ENCODE data around the gene HSD17B11.
A peak's percentile ranks its signal among the peaks of the same experiment; 100 is the strongest.

Gene HSD17B11

DNA sequence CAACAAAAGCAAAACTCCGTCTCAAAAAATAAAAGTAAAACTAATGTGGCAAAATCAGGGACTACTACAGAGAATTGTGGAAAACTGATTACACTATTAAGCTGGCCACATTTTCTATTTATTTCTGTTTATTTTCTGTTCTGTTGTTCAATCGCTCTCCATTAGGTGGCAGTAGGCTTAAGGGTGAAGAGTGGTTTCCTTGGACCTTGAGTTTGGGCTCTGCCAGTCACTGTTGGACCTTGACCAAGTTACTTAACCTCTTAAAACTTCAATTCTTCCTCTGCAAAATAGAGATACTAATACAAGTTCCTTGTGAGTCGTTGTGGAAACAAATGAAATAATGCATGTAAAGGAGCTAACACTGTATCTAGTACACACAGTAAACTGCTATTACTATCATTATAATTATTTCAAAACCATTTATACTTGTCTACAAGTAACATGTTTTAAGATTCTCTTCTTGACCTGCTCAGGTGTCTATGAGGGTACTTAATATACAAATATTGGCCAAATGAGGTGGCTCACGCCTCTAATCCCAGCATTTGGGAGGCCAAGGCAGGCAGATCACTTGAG is 15.2 kb downstream of the HSD17B11 start:
- H3K4me3 ChIP-seq (ENCODE audit: control insufficient read depth, low read depth, low read length), result no peak overlapping the region
- TF ChIP-seq, protein P1, sequence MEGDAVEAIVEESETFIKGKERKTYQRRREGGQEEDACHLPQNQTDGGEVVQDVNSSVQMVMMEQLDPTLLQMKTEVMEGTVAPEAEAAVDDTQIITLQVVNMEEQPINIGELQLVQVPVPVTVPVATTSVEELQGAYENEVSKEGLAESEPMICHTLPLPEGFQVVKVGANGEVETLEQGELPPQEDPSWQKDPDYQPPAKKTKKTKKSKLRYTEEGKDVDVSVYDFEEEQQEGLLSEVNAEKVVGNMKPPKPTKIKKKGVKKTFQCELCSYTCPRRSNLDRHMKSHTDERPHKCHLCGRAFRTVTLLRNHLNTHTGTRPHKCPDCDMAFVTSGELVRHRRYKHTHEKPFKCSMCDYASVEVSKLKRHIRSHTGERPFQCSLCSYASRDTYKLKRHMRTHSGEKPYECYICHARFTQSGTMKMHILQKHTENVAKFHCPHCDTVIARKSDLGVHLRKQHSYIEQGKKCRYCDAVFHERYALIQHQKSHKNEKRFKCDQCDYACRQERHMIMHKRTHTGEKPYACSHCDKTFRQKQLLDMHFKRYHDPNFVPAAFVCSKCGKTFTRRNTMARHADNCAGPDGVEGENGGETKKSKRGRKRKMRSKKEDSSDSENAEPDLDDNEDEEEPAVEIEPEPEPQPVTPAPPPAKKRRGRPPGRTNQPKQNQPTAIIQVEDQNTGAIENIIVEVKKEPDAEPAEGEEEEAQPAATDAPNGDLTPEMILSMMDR (IDR thresholded peaks at IDR 0.05; ENCODE audit: control insufficient read depth, insufficient read depth, low read depth, low read length, missing control alignments), result peak; percentile 76
- DNase-seq (ENCODE audit: low read depth), result peak; percentile 77

GRCh38 chr4:87370068-87370467 is 20.9 kb downstream of the HSD17B11 start:
- no peak for DNase-seq (ENCODE audit: low read depth)
- H3K4me3 ChIP-seq (ENCODE audit: control insufficient read depth, low read depth, low read length), result no peak overlapping the region
- TF ChIP-seq, protein P1 (IDR thresholded peaks at IDR 0.05; ENCODE audit: control insufficient read depth, insufficient read depth, low read depth, low read length, missing control alignments), result no peak

DNA sequence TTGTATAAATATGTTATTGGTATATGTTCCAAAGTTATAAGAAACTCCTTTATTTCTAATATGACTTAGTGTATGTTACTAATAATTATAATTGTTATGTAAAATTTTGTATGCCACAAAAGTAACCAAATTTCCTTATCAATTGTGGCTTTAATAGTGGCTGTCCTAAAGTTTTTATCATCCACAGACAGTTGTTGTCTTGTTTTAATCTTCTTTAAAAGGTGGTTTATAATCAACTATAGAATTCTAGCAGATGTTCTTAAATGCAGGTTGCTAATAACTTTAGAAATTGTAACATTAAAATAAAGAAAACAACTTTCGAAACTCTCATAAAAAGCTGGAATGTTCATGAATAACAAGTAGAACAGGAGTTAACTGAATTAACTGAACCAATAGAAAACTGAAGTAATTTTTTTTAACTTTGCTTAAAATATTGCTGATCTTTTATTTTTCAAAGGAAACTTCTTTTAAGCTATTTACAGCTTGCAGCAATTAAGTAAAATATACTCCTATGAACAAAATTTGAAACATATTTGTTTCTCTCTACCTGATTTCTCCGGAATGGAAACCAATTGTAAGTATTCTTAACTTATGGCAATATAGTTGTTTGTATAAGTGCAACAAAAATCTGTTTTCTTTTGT is 24.3 kb downstream of the HSD17B11 start:
- H3K4me3 ChIP-seq (ENCODE audit: control insufficient read depth, low read depth, low read length), result no peak overlapping the region
- TF ChIP-seq, protein P1 (IDR thresholded peaks at IDR 0.05; ENCODE audit: control insufficient read depth, insufficient read depth, low read depth, low read length, missing control alignments), result no peak
- DNase-seq (ENCODE audit: low read depth), result no peak

- TF ChIP-seq, protein P1 (IDR thresholded peaks at IDR 0.05; ENCODE audit: control insufficient read depth, insufficient read depth, low read depth, low read length, missing control alignments), result no peak
- DNase-seq (ENCODE audit: low read depth), result no peak
- no peak overlapping the region for H3K4me3 ChIP-seq (ENCODE audit: control insufficient read depth, low read depth, low read length)
Measured at GRCh38 chr4:87365348-87365747, 25.6 kb downstream of the HSD17B11 start.

DNA sequence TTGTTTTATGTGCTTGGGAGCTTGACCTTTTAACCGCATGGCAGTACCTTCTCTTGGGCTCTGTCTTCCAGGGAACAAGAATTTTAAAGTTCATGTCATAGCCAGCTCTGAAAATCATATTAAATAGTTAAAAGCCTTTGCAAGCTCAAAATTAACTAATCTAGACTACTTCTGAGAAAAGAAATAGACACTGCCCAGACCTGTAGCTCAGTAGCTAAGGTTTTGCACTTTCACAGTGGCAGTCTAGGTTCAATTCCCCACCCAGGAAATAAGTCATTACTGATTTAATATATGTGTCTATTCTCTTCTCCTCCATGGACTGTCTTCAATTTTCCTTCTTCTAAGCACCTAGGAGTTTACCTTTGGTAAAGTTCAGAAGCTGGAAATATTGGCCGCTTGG is 27.4 kb downstream of the HSD17B11 start:
- TF ChIP-seq, protein P1 (IDR thresholded peaks at IDR 0.05; ENCODE audit: control insufficient read depth, insufficient read depth, low read depth, low read length, missing control alignments), result no peak
- no peak overlapping the region for H3K4me3 ChIP-seq (ENCODE audit: control insufficient read depth, low read depth, low read length)
- DNase-seq (ENCODE audit: low read depth), result no peak

DNA sequence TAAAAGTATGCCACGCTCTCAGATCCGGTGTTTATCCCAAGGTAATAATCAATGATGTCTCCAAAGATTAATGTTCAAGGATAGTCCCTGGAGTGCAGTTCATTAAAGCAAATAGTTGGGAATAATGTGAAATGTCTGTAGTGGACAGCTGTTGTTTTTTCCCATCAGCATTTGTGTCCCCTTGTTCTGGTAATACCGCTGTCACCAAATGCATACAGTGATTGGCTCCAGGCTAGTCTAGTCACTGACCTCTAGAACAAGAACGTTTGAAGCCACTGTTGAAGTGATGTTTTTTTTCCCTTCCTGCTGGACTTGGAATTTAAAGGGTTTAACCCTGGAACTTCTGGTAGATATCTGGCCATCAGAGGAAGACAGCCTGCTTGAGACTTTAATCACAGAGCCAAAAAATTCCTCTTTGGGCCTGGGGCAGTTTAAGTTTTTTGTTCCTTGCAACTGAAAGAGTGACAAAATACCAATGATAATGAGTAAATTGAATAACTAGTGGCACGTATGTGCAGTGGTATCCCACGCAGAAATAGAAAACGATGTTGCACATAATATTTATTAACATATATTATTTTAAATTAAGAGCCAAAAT is 30.6 kb downstream of the HSD17B11 start:
- DNase-seq (ENCODE audit: low read depth), result no peak
- TF ChIP-seq, protein P1 (IDR thresholded peaks at IDR 0.05; ENCODE audit: control insufficient read depth, insufficient read depth, low read depth, low read length, missing control alignments), result no peak
- H3K4me3 ChIP-seq (ENCODE audit: control insufficient read depth, low read depth, low read length), result no peak overlapping the region

Data from AG09309 (cell line).